Skeletal muscle satellite cell (primary cell): ENCODE measurements around the gene SEMA4G. TPM values are rescaled to one million over a fixed set of nuclear protein-coding genes. Genes with fewer than 3 reads are reported as not detected.

Source experiments
- H3K27me3 ChIP-seq: 2 replicates; pipeline ENCODE4 v1.7.0; 2013; ENCODE audit warnings: low read length; ENCODE audit not compliant: control insufficient read depth, insufficient read depth
- H3K36me3 ChIP-seq: 2 replicates; pipeline ENCODE4 v1.7.0; 2013; ENCODE audit warnings: mild to moderate bottlenecking, control low read depth, low read length; ENCODE audit not compliant: insufficient read depth
- H3K4me1 ChIP-seq: 2 replicates; pipeline ENCODE4 v1.7.0; 2013; ENCODE audit warnings: low read length; ENCODE audit not compliant: control insufficient read depth, insufficient read depth
- H3K4me2 ChIP-seq: 2 replicates; pipeline ENCODE4 v1.7.0; 2013; ENCODE audit warnings: mild to moderate bottlenecking, low read length
- H3K4me3 ChIP-seq: 2 replicates; pipeline ENCODE4 v1.7.0; 2013; ENCODE audit warnings: low read length
- H3K9ac ChIP-seq: 2 replicates; pipeline ENCODE4 v1.7.0; 2013; ENCODE audit warnings: mild to moderate bottlenecking, low read depth, low read length, moderate library complexity
- H3K9me3 ChIP-seq: replicated peaks from 2 replicates; pipeline ENCODE4 v1.7.0; 2013; ENCODE audit warnings: mild to moderate bottlenecking, control low read depth, low read length
- small RNA-seq: library from RNA; depleted of rRNA; stranded (forward); fragments of <200 nt; gene quantifications from one replicate; pipeline ENCODE3, GENCODE V24; 2012

SEMA4G gene

GRCh38 chr10:101012525-101013364 is 43.4 kb downstream of the SEMA4G start:
- Histone ChIP-seq H3K9me3 (no peaks in the 10 kb centered on the region), H3K4me3 (no peak overlapping the region), H3K27me3 (no peaks in the 10 kb centered on the region), H3K4me1 (peaks cover 37% of the 10 kb centered on the region), H3K4me2 (peak overlapping the region; percentile 65), H3K36me3 (peaks cover 2% of the 10 kb centered on the region), H3K9ac (no peak overlapping the region)

GRCh38 chr10:101013365-101013825 is 44.1 kb downstream of the SEMA4G start:
- no peaks in the 10 kb centered on the region for H3K27me3 ChIP-seq

GRCh38 chr10:101014230-101014884 is 45.1 kb downstream of the SEMA4G start:
- H3K4me3 ChIP-seq = no peak overlapping the region
- no peaks in the 10 kb centered on the region for H3K36me3 ChIP-seq
- no peaks in the 10 kb centered on the region for H3K27me3 ChIP-seq

More at GRCh38 chr10:101013365-101013825, 44.1 kb downstream of the SEMA4G start:
- Histone ChIP-seq H3K4me2 (peak overlapping the region; percentile 65), H3K36me3 (no peaks in the 10 kb centered on the region), H3K4me3 (no peak overlapping the region), H3K9me3 (no peaks in the 10 kb centered on the region), H3K4me1 (peaks cover 32% of the 10 kb centered on the region), H3K9ac (no peak overlapping the region)

GRCh38 chr10:101014966-101015581 is 45.8 kb downstream of the SEMA4G start:
- Histone ChIP-seq H3K36me3 (no peaks in the 10 kb centered on the region), H3K4me3 (no peak overlapping the region), H3K27me3 (no peaks in the 10 kb centered on the region), H3K9me3 (no peaks in the 10 kb centered on the region), H3K4me1 (peaks cover 35% of the 10 kb centered on the region), H3K9ac (no peak overlapping the region), H3K4me2 (peak overlapping the region; percentile 28)

More at GRCh38 chr10:101014230-101014884, 45.1 kb downstream of the SEMA4G start:
- Histone ChIP-seq H3K4me2 (peak overlapping the region; percentile 28), H3K4me1 (peaks cover 35% of the 10 kb centered on the region), H3K9ac (no peak overlapping the region), H3K9me3 (no peaks in the 10 kb centered on the region)

GRCh38 chr10:101015582-101015973 is 46.3 kb downstream of the SEMA4G start:
- H3K9ac ChIP-seq = no peak overlapping the region
- H3K9me3 ChIP-seq = no peaks in the 10 kb centered on the region
- H3K27me3 ChIP-seq = no peaks in the 10 kb centered on the region
- H3K4me1 ChIP-seq = peaks cover 35% of the 10 kb centered on the region
- H3K36me3 ChIP-seq = no peaks in the 10 kb centered on the region
- no peak overlapping the region for H3K4me2 ChIP-seq
- H3K4me3 ChIP-seq = no peak overlapping the region

GRCh38 chr10:101016814-101017213 is 47.5 kb downstream of the SEMA4G start:
- Histone ChIP-seq H3K4me1 (peaks cover 35% of the 10 kb centered on the region), H3K9ac (no peak overlapping the region), H3K36me3 (no peaks in the 10 kb centered on the region), H3K27me3 (no peaks in the 10 kb centered on the region), H3K9me3 (no peaks in the 10 kb centered on the region), H3K4me2 (no peak overlapping the region), H3K4me3 (no peak overlapping the region)

- H3K9ac ChIP-seq = no peak overlapping the region
- no peak overlapping the region for H3K4me2 ChIP-seq
- H3K36me3 ChIP-seq = no peaks in the 10 kb centered on the region
- H3K4me1 ChIP-seq = peaks cover 29% of the 10 kb centered on the region
- H3K4me3 ChIP-seq = no peak overlapping the region
- no peaks in the 10 kb centered on the region for H3K27me3 ChIP-seq
- no peaks in the 10 kb centered on the region for H3K9me3 ChIP-seq
These were observed 48.9 kb downstream of the SEMA4G start for GRCh38 chr10:101018118-101018599.

GRCh38 chr10:101018600-101019439 is 49.5 kb downstream of the SEMA4G start:
- H3K9ac ChIP-seq = no peak overlapping the region

More at GRCh38 chr10:101018600-101019439, 49.5 kb downstream of the SEMA4G start:
- Histone ChIP-seq H3K27me3 (no peaks in the 10 kb centered on the region), H3K4me1 (peaks cover 23% of the 10 kb centered on the region), H3K4me2 (peak overlapping the region; percentile 27), H3K36me3 (no peaks in the 10 kb centered on the region), H3K9me3 (no peaks in the 10 kb centered on the region), H3K4me3 (no peak overlapping the region)

Small RNA genes lying within 50 kb of the gene (small RNA-seq; reads per million reads assigned to genes)
- not detected for gene MIR608
